Measurements from ENCODE around the gene ADAMTS6.

ADAMTS6 gene

GRCh38 chr5:65100911-65101631, 380.6 kb downstream of the ADAMTS6 start:
- DNase-seq: peak; percentile 21

Data from NCI-H2107 (cell line).